Mucosa of rectum (tissue), 2 donors: ENCODE results near the gene PARP2.
"Not testable (repeated sequence)": the region's sequence is repeated elsewhere in the genome, so short reads cannot be mapped to it uniquely, and the experiment has no call there.

Experiments
- H3K27ac ChIP-seq, 2 donors: one replicate each; pipeline ENCODE4 v1.7.0; 2013; ENCODE audit warnings: inconsistent platforms in 2 of 2, low read depth in 2 of 2, low read length in 2 of 2
- H3K27me3 ChIP-seq, 2 donors: one replicate each; pipeline ENCODE4 v1.7.0; 2013; ENCODE audit warnings: low read length in 2 of 2; ENCODE audit not compliant: control insufficient read depth in 2 of 2, insufficient read depth in 2 of 2
- H3K36me3 ChIP-seq, 2 donors: one replicate each; pipeline ENCODE4 v1.7.0; 2013; ENCODE audit warnings: low read length in 2 of 2; ENCODE audit not compliant: control insufficient read depth in 2 of 2, insufficient read depth in 2 of 2
- H3K4me1 ChIP-seq, 2 donors: one replicate each; pipeline ENCODE4 v1.7.0; 2013; ENCODE audit warnings: low read length in 2 of 2, mild to moderate bottlenecking in 1 of 2; ENCODE audit not compliant: control insufficient read depth in 2 of 2, insufficient read depth in 2 of 2
- H3K4me3 ChIP-seq, 2 donors: one replicate each; pipeline ENCODE4 v1.7.0; 2013; ENCODE audit warnings: low read length in 2 of 2
- H3K9ac ChIP-seq, 2 donors: one replicate each; pipeline ENCODE4 v1.7.0; 2013; ENCODE audit warnings: low read length in 2 of 2, low read depth in 1 of 2, mild to moderate bottlenecking in 1 of 2
- H3K9me3 ChIP-seq, 2 donors: one replicate each; pipeline ENCODE4 v1.7.0; 2013; ENCODE audit warnings: low read length in 2 of 2; ENCODE audit not compliant: control insufficient read depth in 2 of 2
- donor health status: healthy.
- donor health status: Normal muscosa, but diverticular disease.

Gene PARP2

GRCh38 chr14:20345366-20345765 lies 1.9 kb downstream of the PARP2 start:
- no peak overlapping the region for H3K9ac ChIP-seq
- H3K4me1 ChIP-seq = peaks cover 6 to 9% of the 10 kb centered on the region in 2 donors
- peaks cover 4 to 9% of the 10 kb centered on the region in 2 donors for H3K36me3 ChIP-seq
- H3K9me3 ChIP-seq = no peaks in the 10 kb centered on the region
- H3K4me3 ChIP-seq = no peak overlapping the region
- no peak overlapping the region for H3K27ac ChIP-seq
- no peaks in the 10 kb centered on the region for H3K27me3 ChIP-seq

GRCh38 chr14:20346713-20347112 lies 3.3 kb downstream of the PARP2 start:
- peaks cover 6 to 9% of the 10 kb centered on the region in 2 donors for H3K4me1 ChIP-seq
- peaks cover 4 to 15% of the 10 kb centered on the region in 2 donors for H3K36me3 ChIP-seq
- H3K27ac ChIP-seq = no peak overlapping the region
- no peak overlapping the region for H3K4me3 ChIP-seq
- H3K9me3 ChIP-seq = no peaks in the 10 kb centered on the region
- no peak overlapping the region for H3K9ac ChIP-seq
- H3K27me3 ChIP-seq = no peaks in the 10 kb centered on the region

GRCh38 chr14:20347747-20348146 lies 4.3 kb downstream of the PARP2 start:
- peaks cover 6 to 7% of the 10 kb centered on the region in 2 donors for H3K4me1 ChIP-seq
- H3K9me3 ChIP-seq = no peaks in the 10 kb centered on the region
- no peak overlapping the region for H3K4me3 ChIP-seq
- no peaks in the 10 kb centered on the region for H3K27me3 ChIP-seq
- no peak overlapping the region for H3K9ac ChIP-seq
- H3K36me3 ChIP-seq = peaks cover 6 to 24% of the 10 kb centered on the region in 2 donors
- no peak overlapping the region for H3K27ac ChIP-seq

GRCh38 chr14:20350282-20350681 lies 6.8 kb downstream of the PARP2 start:
- H3K36me3 ChIP-seq = peaks cover 21 to 43% of the 10 kb centered on the region in 2 donors
- no peak overlapping the region for H3K27ac ChIP-seq
- H3K9me3 ChIP-seq = no peaks in the 10 kb centered on the region
- H3K9ac ChIP-seq = no peak overlapping the region
- H3K27me3 ChIP-seq = no peaks in the 10 kb centered on the region
- H3K4me3 ChIP-seq = no peak overlapping the region
- no peaks in the 10 kb centered on the region for H3K4me1 ChIP-seq

- H3K27me3 ChIP-seq = no peaks in the 10 kb centered on the region
- no peaks in the 10 kb centered on the region for H3K9me3 ChIP-seq
- H3K27ac ChIP-seq = no peak overlapping the region
- no peak overlapping the region for H3K4me3 ChIP-seq
- H3K4me1 ChIP-seq = no peaks in the 10 kb centered on the region
- no peak overlapping the region for H3K9ac ChIP-seq
- peaks cover 25 to 43% of the 10 kb centered on the region in 2 donors for H3K36me3 ChIP-seq
These were observed 7.4 kb downstream of the PARP2 start for GRCh38 chr14:20350860-20351259.

- H3K4me3 ChIP-seq = no peak overlapping the region
- H3K27ac ChIP-seq = no peak overlapping the region
- peaks cover 45 to 50% of the 10 kb centered on the region in 2 donors for H3K36me3 ChIP-seq
- no peaks in the 10 kb centered on the region for H3K4me1 ChIP-seq
- no peaks in the 10 kb centered on the region for H3K27me3 ChIP-seq
- no peak overlapping the region for H3K9ac ChIP-seq
- H3K9me3 ChIP-seq = no peaks in the 10 kb centered on the region
These were observed 13.0 kb downstream of the PARP2 start for GRCh38 chr14:20356422-20356821.

- H3K36me3 ChIP-seq = peaks cover 45 to 46% of the 10 kb centered on the region in 2 donors
- H3K27me3 ChIP-seq, H3K4me3 ChIP-seq, H3K9ac ChIP-seq, H3K4me1 ChIP-seq, H3K27ac ChIP-seq, H3K9me3 ChIP-seq: not testable (repeated sequence)
These were observed 15.0 kb downstream of the PARP2 start for GRCh38 chr14:20358474-20358873.

- Histone ChIP-seq H3K36me3 (peaks cover 53 to 55% of the 10 kb centered on the region in 2 donors), H3K4me1 (no peaks in the 10 kb centered on the region), H3K27me3 (no peaks in the 10 kb centered on the region), H3K27ac (no peak overlapping the region), H3K9ac (no peak overlapping the region), H3K9me3 (no peaks in the 10 kb centered on the region), H3K4me3 (no peak overlapping the region)
These were observed 22.5 kb downstream of the PARP2 start for GRCh38 chr14:20365928-20366327.

GRCh38 chr14:20372796-20373195 lies 29.4 kb downstream of the PARP2 start:
- Histone ChIP-seq H3K27ac (no peak overlapping the region), H3K9me3 (no peaks in the 10 kb centered on the region), H3K9ac (no peak overlapping the region), H3K36me3 (peaks cover 83 to 91% of the 10 kb centered on the region in 2 donors), H3K27me3 (no peaks in the 10 kb centered on the region), H3K4me3 (no peak overlapping the region), H3K4me1 (peaks cover 13 to 17% of the 10 kb centered on the region in 2 donors)

GRCh38 chr14:20375471-20375870 lies 32.0 kb downstream of the PARP2 start:
- H3K27ac ChIP-seq = peak overlapping the region; percentile 69 to 85
- no peak overlapping the region for H3K4me3 ChIP-seq
- peaks cover 13 to 17% of the 10 kb centered on the region in 2 donors for H3K4me1 ChIP-seq
- peak overlapping the region in 1 of 2 donors; percentile 29 for H3K9ac ChIP-seq
- H3K27me3 ChIP-seq = no peaks in the 10 kb centered on the region
- H3K36me3 ChIP-seq = peaks cover 89 to 94% of the 10 kb centered on the region in 2 donors
- H3K9me3 ChIP-seq = no peaks in the 10 kb centered on the region
